ENCODE results near the gene MBD3L3.
"Not testable (repeated sequence)": the region's sequence is repeated elsewhere in the genome, so short reads cannot be mapped to it uniquely, and the experiment has no call there.

- TF ChIP-seq ELF1 (IDR thresholded peaks at IDR 0.05); FOXM1 (IDR thresholded peaks at IDR 0.05; ENCODE audit: low read depth); EP300 (IDR thresholded peaks at IDR 0.05; ENCODE audit: borderline replicate concordance in 1 of 2, low read depth in 1 of 2, low read length in 1 of 2); RXRA (IDR thresholded peaks at IDR 0.05; ENCODE audit: borderline replicate concordance, low read depth): not testable (repeated sequence)
- TF ChIP-seq, protein P1, sequence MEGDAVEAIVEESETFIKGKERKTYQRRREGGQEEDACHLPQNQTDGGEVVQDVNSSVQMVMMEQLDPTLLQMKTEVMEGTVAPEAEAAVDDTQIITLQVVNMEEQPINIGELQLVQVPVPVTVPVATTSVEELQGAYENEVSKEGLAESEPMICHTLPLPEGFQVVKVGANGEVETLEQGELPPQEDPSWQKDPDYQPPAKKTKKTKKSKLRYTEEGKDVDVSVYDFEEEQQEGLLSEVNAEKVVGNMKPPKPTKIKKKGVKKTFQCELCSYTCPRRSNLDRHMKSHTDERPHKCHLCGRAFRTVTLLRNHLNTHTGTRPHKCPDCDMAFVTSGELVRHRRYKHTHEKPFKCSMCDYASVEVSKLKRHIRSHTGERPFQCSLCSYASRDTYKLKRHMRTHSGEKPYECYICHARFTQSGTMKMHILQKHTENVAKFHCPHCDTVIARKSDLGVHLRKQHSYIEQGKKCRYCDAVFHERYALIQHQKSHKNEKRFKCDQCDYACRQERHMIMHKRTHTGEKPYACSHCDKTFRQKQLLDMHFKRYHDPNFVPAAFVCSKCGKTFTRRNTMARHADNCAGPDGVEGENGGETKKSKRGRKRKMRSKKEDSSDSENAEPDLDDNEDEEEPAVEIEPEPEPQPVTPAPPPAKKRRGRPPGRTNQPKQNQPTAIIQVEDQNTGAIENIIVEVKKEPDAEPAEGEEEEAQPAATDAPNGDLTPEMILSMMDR (IDR thresholded peaks at IDR 0.05) = not testable (repeated sequence)
Observed at GRCh38 chr19:7059977-7060376, 1.5 kb upstream of the MBD3L3 start.

Measured in SK-N-SH (cell line).